ENCODE data around the gene HDAC4. TPM values are rescaled to one million over a fixed set of nuclear protein-coding genes. Genes with fewer than 3 reads are reported as not detected.

The HDAC4 gene
- polyA plus RNA-seq, 1 donor (not counting 4 experiments of a cell fraction or from before 2014, with no cell fraction given): 2.9 TPM

DNA sequence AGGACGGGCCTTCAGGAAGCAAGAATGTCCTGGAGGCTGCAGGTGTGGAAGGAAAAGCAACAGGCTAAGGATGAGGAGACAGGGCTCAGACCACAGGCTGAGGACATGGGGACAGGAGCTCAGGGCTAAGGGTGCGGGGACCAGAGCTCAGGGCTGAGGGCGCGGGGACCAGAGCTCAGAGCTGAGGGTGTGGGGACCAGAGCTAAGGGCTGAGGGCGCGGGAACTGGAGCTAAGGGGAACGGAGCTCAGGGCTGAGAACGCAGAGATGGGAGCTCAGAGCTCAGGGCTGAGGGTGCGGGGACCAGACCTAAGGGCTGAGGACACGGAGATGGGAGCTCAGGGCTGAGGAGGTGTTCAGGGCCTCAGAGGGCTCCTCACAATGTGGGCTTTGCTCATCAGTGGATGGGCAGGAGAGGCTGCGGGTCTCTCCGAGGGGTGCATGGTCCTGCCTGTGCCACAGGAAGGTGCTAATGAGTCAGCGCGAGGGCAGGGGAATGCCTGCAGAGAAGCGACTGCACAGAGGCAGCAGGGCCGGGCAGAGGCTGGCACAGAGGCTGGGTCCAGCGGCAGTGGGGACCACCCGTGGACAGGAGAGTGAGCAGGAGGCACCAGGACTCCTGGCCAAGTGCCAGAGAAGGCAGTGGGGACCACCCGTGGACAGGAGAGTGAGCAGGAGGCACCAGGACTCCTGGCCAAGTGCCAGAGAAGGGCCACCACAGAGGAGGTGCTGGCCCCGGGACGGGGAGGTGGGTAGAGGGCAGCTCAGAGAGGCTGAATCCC lies 281.3 kb downstream of the HDAC4 start:
- H3K36me3 ChIP-seq (ENCODE audit: control insufficient read depth in 2 of 2, extremely low read depth in 1 of 2, insufficient read depth in 2 of 2, low read length in 2 of 2): no peaks in the 10 kb centered on the region
- H3K9me3 ChIP-seq (ENCODE audit: control insufficient read depth, low read depth, low read length): no peaks in the 10 kb centered on the region
- H3K9ac ChIP-seq (ENCODE audit: control insufficient read depth, extremely low read depth, insufficient read depth, low read length): no peak overlapping the region
- H3K79me2 ChIP-seq (ENCODE audit: control insufficient read depth, insufficient read depth, low read length): no peaks in the 10 kb centered on the region
- H3K4me3 ChIP-seq (ENCODE audit: control insufficient read depth in 2 of 3, extremely low read depth in 1 of 3, insufficient read depth in 2 of 3, low read depth in 1 of 3, low read length in 3 of 3): no peak overlapping the region
- no peaks in the 10 kb centered on the region for H3K9me1 ChIP-seq (ENCODE audit: control insufficient read depth, extremely low read depth, insufficient read depth, low read length)
- H2AFZ ChIP-seq (ENCODE audit: control insufficient read depth, low read length): no peak overlapping the region
- no peak overlapping the region for H3K4me2 ChIP-seq (ENCODE audit: control insufficient read depth, extremely low read depth, insufficient read depth, low read depth, low read length)
- DNase-seq (ENCODE audit: low read depth, low spot score): no peak
- H3K27me3 ChIP-seq (ENCODE audit: control insufficient read depth, extremely low read depth, insufficient read depth, low read length): no peaks in the 10 kb centered on the region
- H4K20me1 ChIP-seq (ENCODE audit: control insufficient read depth, extremely low read depth, insufficient read depth, low read length): no peaks in the 10 kb centered on the region
- TF ChIP-seq, protein P1, sequence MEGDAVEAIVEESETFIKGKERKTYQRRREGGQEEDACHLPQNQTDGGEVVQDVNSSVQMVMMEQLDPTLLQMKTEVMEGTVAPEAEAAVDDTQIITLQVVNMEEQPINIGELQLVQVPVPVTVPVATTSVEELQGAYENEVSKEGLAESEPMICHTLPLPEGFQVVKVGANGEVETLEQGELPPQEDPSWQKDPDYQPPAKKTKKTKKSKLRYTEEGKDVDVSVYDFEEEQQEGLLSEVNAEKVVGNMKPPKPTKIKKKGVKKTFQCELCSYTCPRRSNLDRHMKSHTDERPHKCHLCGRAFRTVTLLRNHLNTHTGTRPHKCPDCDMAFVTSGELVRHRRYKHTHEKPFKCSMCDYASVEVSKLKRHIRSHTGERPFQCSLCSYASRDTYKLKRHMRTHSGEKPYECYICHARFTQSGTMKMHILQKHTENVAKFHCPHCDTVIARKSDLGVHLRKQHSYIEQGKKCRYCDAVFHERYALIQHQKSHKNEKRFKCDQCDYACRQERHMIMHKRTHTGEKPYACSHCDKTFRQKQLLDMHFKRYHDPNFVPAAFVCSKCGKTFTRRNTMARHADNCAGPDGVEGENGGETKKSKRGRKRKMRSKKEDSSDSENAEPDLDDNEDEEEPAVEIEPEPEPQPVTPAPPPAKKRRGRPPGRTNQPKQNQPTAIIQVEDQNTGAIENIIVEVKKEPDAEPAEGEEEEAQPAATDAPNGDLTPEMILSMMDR (optimal IDR thresholded peaks at IDR 0.05 in 1 of 3, IDR thresholded peaks at IDR 0.05 in 1 of 3, conservative IDR thresholded peaks at IDR 0.05 in 1 of 3; ENCODE audit: extremely low read depth in 1 of 3, insufficient read depth in 2 of 3, low read length in 3 of 3): no peak
- no peak for TF ChIP-seq EZH2 (IDR thresholded peaks at IDR 0.05; ENCODE audit: low read length)
- FAIRE-seq: no peak
- dilution Hi-C loops (cut with MboI; ENCODE audit: extremely low pct_ligation_motif_present, low sequenced_read_pairs): no loop called here
- no peak overlapping the region for H3K27ac ChIP-seq (ENCODE audit: control insufficient read depth, insufficient read depth, low read length)
- H3K4me1 ChIP-seq (ENCODE audit: control insufficient read depth, extremely low read depth, insufficient read depth, low read length): peaks cover 9% of the 10 kb centered on the region

DNA sequence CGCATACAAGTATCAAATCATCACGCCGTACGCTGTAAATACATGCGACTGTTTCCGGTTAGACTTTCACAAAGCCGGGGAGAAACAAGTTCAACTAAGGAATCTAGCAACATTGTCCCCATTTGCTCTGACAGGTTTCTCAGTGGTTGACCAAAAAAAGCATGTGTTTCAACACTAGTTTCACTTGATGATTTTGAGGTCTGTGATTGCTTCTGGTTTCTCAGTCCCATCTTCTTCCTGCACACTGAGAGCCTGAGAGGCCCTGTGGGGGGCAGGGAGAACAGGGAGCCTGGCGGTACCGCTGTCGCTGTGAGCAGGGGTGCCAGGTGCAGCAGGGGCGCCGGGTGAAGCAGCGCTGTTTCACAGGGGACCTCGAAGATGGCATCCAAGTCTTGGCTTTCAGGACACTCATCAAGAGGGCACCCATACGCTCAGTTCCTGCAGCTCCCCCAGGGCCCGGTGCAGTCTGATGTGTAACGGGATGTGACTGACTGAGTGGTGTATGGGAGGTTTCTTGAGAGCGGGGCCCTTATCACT lies 282.1 kb downstream of the HDAC4 start:
- H3K79me2 ChIP-seq (ENCODE audit: control insufficient read depth, insufficient read depth, low read length): no peaks in the 10 kb centered on the region
- H3K9ac ChIP-seq (ENCODE audit: control insufficient read depth, extremely low read depth, insufficient read depth, low read length): no peak overlapping the region
- H4K20me1 ChIP-seq (ENCODE audit: control insufficient read depth, extremely low read depth, insufficient read depth, low read length): no peaks in the 10 kb centered on the region
- no peak for TF ChIP-seq EZH2 (IDR thresholded peaks at IDR 0.05; ENCODE audit: low read length)
- TF ChIP-seq, protein P1 (optimal IDR thresholded peaks at IDR 0.05 in 1 of 3, IDR thresholded peaks at IDR 0.05 in 1 of 3, conservative IDR thresholded peaks at IDR 0.05 in 1 of 3; ENCODE audit: extremely low read depth in 1 of 3, insufficient read depth in 2 of 3, low read length in 3 of 3): no peak
- no peaks in the 10 kb centered on the region for H3K9me3 ChIP-seq (ENCODE audit: control insufficient read depth, low read depth, low read length)
- H3K36me3 ChIP-seq (ENCODE audit: control insufficient read depth in 2 of 2, extremely low read depth in 1 of 2, insufficient read depth in 2 of 2, low read length in 2 of 2): no peaks in the 10 kb centered on the region
- FAIRE-seq: no peak
- H3K27ac ChIP-seq (ENCODE audit: control insufficient read depth, insufficient read depth, low read length): no peak overlapping the region
- H3K4me1 ChIP-seq (ENCODE audit: control insufficient read depth, extremely low read depth, insufficient read depth, low read length): peaks cover 17% of the 10 kb centered on the region
- dilution Hi-C loops (cut with MboI; ENCODE audit: extremely low pct_ligation_motif_present, low sequenced_read_pairs): no loop called here
- no peak overlapping the region for H3K4me3 ChIP-seq (ENCODE audit: control insufficient read depth in 2 of 3, extremely low read depth in 1 of 3, insufficient read depth in 2 of 3, low read depth in 1 of 3, low read length in 3 of 3)
- no peak overlapping the region for H2AFZ ChIP-seq (ENCODE audit: control insufficient read depth, low read length)
- H3K27me3 ChIP-seq (ENCODE audit: control insufficient read depth, extremely low read depth, insufficient read depth, low read length): no peaks in the 10 kb centered on the region
- no peak overlapping the region for H3K4me2 ChIP-seq (ENCODE audit: control insufficient read depth, extremely low read depth, insufficient read depth, low read depth, low read length)
- DNase-seq (ENCODE audit: low read depth, low spot score): no peak
- no peaks in the 10 kb centered on the region for H3K9me1 ChIP-seq (ENCODE audit: control insufficient read depth, extremely low read depth, insufficient read depth, low read length)
